Gastroesophageal sphincter (tissue), 4 donors: Measurements from ENCODE around the gene MAP3K15. TPM values are rescaled to one million over a fixed set of nuclear protein-coding genes. Genes with fewer than 3 reads are reported as not detected.
"Not testable (repeated sequence)": the region's sequence is repeated elsewhere in the genome, so short reads cannot be mapped to it uniquely, and the experiment has no call there.

Experiments
- ATAC-seq: fragments of 150-250 bp; one replicate; pipeline ENCODE4 v1.9.1; 2016; ENCODE audit warnings: mild to moderate bottlenecking, moderate library complexity
- H3K27ac ChIP-seq, 4 donors: fragments of 200-600 bp; sonication (generic) in 3 of 4; 1 replicate in 3 of 4; 2 replicates in 1 of 4; pipeline ENCODE4 v1.5.1; 2016 to 2019
- H3K27me3 ChIP-seq: fragments of 200-600 bp; sonication (generic); one replicate; pipeline ENCODE4 v1.5.1; 2019
- H3K36me3 ChIP-seq, 2 donors: fragments of 200-600 bp; sonication (generic); one replicate each; pipeline ENCODE4 v1.5.1; 2019; ENCODE audit warnings: control low read depth in 1 of 2
- H3K4me1 ChIP-seq, 3 donors: fragments of 200-600 bp; sonication (generic); 1 replicate in 2 of 3; 2 replicates in 1 of 3; pipeline ENCODE4 v1.5.1; 2016 to 2019; ENCODE audit warnings: control low read depth in 2 of 3
- H3K4me3 ChIP-seq, 2 donors: fragments of 200-600 bp; sonication (generic); one replicate each; pipeline ENCODE4 v1.5.1; 2019; ENCODE audit warnings: mild to moderate bottlenecking in 1 of 2, moderate library complexity in 1 of 2
- H3K9me3 ChIP-seq, 3 donors: fragments of 200-600 bp; sonication (generic); one replicate each; pipeline ENCODE4 v1.5.1; 2017 to 2019; ENCODE audit warnings: control low read depth in 2 of 3
- CTCF ChIP-seq, 4 experiments: fragments of 200-600 bp in 2 of 4; fragments of 450-650 bp in 2 of 4; sonication (generic) in 1 of 4; IDR thresholded peaks; one replicate each; pipeline ENCODE4 v1.5.1; 2017 to 2019; ENCODE audit warnings: antibody characterized with exemption in 4 of 4, mild to moderate bottlenecking in 2 of 4, moderate library complexity in 2 of 4
- EP300 ChIP-seq: sonication (generic); formaldehyde crosslinking; IDR thresholded peaks from one replicate; pipeline ENCODE4 v1.6.1; 2017; ENCODE audit warnings: antibody characterized with exemption, mild to moderate bottlenecking
- POLR2A ChIP-seq, 2 donors: fragments of 450-650 bp; IDR thresholded peaks; one replicate each; pipeline ENCODE4 v1.6.1; 2017; ENCODE audit warnings: antibody characterized with exemption in 2 of 2, mild to moderate bottlenecking in 2 of 2, moderate library complexity in 1 of 2
- POLR2AphosphoS5 ChIP-seq: sonication (generic); formaldehyde crosslinking; IDR thresholded peaks from one replicate; pipeline ENCODE4 v1.6.1; 2017; ENCODE audit warnings: antibody characterized with exemption
- WGBS, 2 donors: methylation state at CpG; one replicate each; pipeline ENCODE4 v1.1.5; 2018; ENCODE audit warnings: low coverage in 1 of 2; 5-methylcytosine and 5-hydroxymethylcytosine counted together
- total RNA-seq, 4 donors: library from RNA; depleted of rRNA; stranded (reverse); fragments of >200 nt; gene quantifications; one replicate each; pipeline ENCODE4 v1.1.0, GENCODE V29; 2016

The MAP3K15 gene
- total RNA-seq, 4 donors from 2014 or later, result 0.13 TPM; not detected in 3

- ATAC-seq, result no peak
- no peaks in the 10 kb centered on the region for H3K4me1 ChIP-seq
- H3K27me3 ChIP-seq, result no peaks in the 10 kb centered on the region
- H3K9me3 ChIP-seq, result no peaks in the 10 kb centered on the region
- H3K4me3 ChIP-seq, result no peak overlapping the region
- H3K27ac ChIP-seq, result no peak overlapping the region
- no peaks in the 10 kb centered on the region for H3K36me3 ChIP-seq
- WGBS, 2 donors, result 65 to 70% methylated on average over 6 to 10 of the region's 10 CpGs
- TF ChIP-seq POLR2A (IDR thresholded peaks at IDR 0.05), result no peak
- no peak for TF ChIP-seq EP300
- no peak for TF ChIP-seq POLR2AphosphoS5
- no peak for TF ChIP-seq CTCF (IDR thresholded peaks at IDR 0.05)
These were observed 71.3 kb downstream of the MAP3K15 start for GRCh38 chrX:19443869-19444526.

- Histone ChIP-seq H3K4me1 (no peaks in the 10 kb centered on the region), H3K9me3 (no peaks in the 10 kb centered on the region), H3K4me3 (no peak overlapping the region), H3K27me3 (no peaks in the 10 kb centered on the region), H3K36me3 (no peaks in the 10 kb centered on the region), H3K27ac (no peak overlapping the region)
- ATAC-seq, result no peak
- TF ChIP-seq EP300, result no peak
- TF ChIP-seq POLR2AphosphoS5, result no peak
- 19 to 58% methylated on average over 2 of the region's 3 CpGs for WGBS, 2 donors
These were observed 74.6 kb downstream of the MAP3K15 start for GRCh38 chrX:19440713-19441112.

DNA sequence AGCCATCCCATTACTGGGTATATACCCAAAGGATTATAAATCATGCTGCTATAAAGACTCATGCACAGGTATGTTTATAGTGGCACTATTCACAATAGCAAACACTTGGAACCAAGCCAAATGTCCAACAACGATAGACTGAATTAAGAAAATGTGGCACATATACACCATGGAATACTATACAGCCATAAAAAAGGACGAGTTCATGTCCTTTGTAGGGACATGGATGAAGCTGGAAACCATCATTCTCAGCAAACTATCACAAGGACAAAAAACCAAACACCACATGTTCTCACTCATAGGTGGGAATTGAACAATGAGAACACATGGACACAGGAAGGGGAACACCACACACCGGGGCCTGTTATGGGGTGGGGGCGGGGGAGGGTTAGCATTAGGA is 92.6 kb downstream of the MAP3K15 start:
- ATAC-seq, H3K27ac ChIP-seq, H3K4me1 ChIP-seq, H3K36me3 ChIP-seq, H3K27me3 ChIP-seq, H3K9me3 ChIP-seq, H3K4me3 ChIP-seq: not testable (repeated sequence)
- 72% methylated on average over 2 of the region's 4 CpGs; no CpG with 5 or more reads in 1 of the 2 donors for WGBS, 2 donors

GRCh38 chrX:19410259-19410658 is 105.0 kb downstream of the MAP3K15 start:
- TF ChIP-seq POLR2AphosphoS5 (no peak), POLR2A (IDR thresholded peaks at IDR 0.05) (no peak), CTCF (IDR thresholded peaks at IDR 0.05) (no peak), EP300 (no peak)
- 75 to 90% methylated on average over 2 of the region's 2 CpGs for WGBS, 2 donors
- no peaks in the 10 kb centered on the region for H3K27me3 ChIP-seq
- H3K27ac ChIP-seq, result no peak overlapping the region
- no peak for ATAC-seq
- no peak overlapping the region for H3K4me3 ChIP-seq
- H3K4me1 ChIP-seq, result no peaks in the 10 kb centered on the region
- H3K9me3 ChIP-seq, result no peaks in the 10 kb centered on the region
- H3K36me3 ChIP-seq, result no peaks in the 10 kb centered on the region

- Histone ChIP-seq H3K9me3 (no peaks in the 10 kb centered on the region), H3K4me3 (no peak overlapping the region), H3K27ac (no peak overlapping the region), H3K36me3 (no peaks in the 10 kb centered on the region), H3K4me1 (no peaks in the 10 kb centered on the region), H3K27me3 (no peaks in the 10 kb centered on the region)
- no peak for TF ChIP-seq POLR2AphosphoS5
- no peak for TF ChIP-seq EP300
- no peak for TF ChIP-seq CTCF (IDR thresholded peaks at IDR 0.05)
- no peak for TF ChIP-seq POLR2A (IDR thresholded peaks at IDR 0.05)
- ATAC-seq, result no peak
These were observed 111.6 kb downstream of the MAP3K15 start for GRCh38 chrX:19403696-19404095.

DNA sequence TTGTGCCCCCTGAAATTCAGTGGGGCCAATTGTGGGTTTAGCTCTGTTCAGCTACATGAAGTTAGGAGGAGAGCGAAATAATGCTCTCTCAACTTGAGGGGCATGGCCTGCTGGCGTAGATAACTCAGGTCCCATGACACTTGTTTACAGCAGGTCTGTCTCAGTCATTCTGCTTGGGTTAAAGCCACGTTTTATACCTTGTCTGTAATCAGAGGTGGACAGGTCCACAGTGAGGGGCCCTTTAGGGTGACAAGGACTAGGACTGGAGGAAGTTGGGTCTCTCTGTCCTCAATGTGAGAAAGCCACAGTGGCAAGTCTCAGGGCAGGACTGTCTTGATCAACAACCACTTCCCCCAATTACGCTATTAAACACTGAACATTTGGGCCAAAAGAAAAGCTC is 122.6 kb downstream of the MAP3K15 start:
- Histone ChIP-seq H3K4me1 (no peaks in the 10 kb centered on the region), H3K27me3 (no peaks in the 10 kb centered on the region), H3K4me3 (no peak overlapping the region), H3K36me3 (no peaks in the 10 kb centered on the region), H3K9me3 (no peaks in the 10 kb centered on the region), H3K27ac (no peak overlapping the region)
- ATAC-seq, result no peak
- TF ChIP-seq POLR2A (IDR thresholded peaks at IDR 0.05) (no peak), EP300 (no peak), POLR2AphosphoS5 (no peak), CTCF (IDR thresholded peaks at IDR 0.05) (no peak)
- WGBS, 2 donors, result 83 to 86% methylated on average over 1 to 2 of the region's 4 CpGs
